SK-N-SH (cell line): ENCODE measurements around the gene DCST1. TPM values are rescaled to one million over a fixed set of nuclear protein-coding genes. Genes with fewer than 3 reads are reported as not detected.

ENCODE experiments used
- CTCF ChIA-PET: fragments of 300-600, 350-600 bp; formaldehyde crosslinking; extraction: SDS; loops from one replicate; lab custom pipeline; 2021; lab: Yijun Ruan, JAX
- POLR2A ChIA-PET: fragments of 350-600 bp; sonication (Branson Sonifier 250); formaldehyde crosslinking; extraction: SDS; loops from one replicate; lab custom pipeline; 2020; ENCODE audit warnings: antibody characterized with exemption, inconsistent platforms; lab: Yijun Ruan, JAX
- DNase-seq: peaks from one replicate; pipeline ENCODE4 v3.0.0; 2012
- H2AFZ ChIP-seq: fragments of 200-600 bp; sonication (generic); 2 replicates; pipeline ENCODE4 v1.8.1; 2016; ENCODE audit warnings: antibody characterized with exemption, mild to moderate bottlenecking, low read depth
- H3F3A ChIP-seq: fragments of 200-600 bp; sonication (generic); replicated peaks from 2 replicates; pipeline ENCODE3; 2016; ENCODE audit warnings: antibody characterized with exemption, mild to moderate bottlenecking; ENCODE audit not compliant: insufficient read depth
- H3K27ac ChIP-seq, 2 experiments: fragments of 200-500 bp in 1 of 2; fragments of 200-600 bp in 1 of 2; sonication (Bioruptor generic) in 1 of 2; sonication (generic), shearing (Covaris generic) in 1 of 2; 2 replicates each; pipeline versions ENCODE4 v1.5.1 to v1.6.1; 2014 to 2016; ENCODE audit warnings: low read depth in 2 of 2, inconsistent platforms in 1 of 2, low read length in 1 of 2, mild to moderate bottlenecking in 1 of 2, mixed read lengths in 1 of 2
- H3K27me3 ChIP-seq: fragments of 200-600 bp; sonication (generic), shearing (Covaris generic); 2 replicates; pipeline ENCODE4 v1.6.1; 2016; ENCODE audit warnings: mixed run types; ENCODE audit not compliant: insufficient read depth
- H3K36me3 ChIP-seq, 2 experiments: fragments of 200-500 bp in 1 of 2; fragments of 200-600 bp in 1 of 2; sonication (Bioruptor generic) in 1 of 2; sonication (generic) in 1 of 2; replicated peaks in 1 of 2; 2 replicates each; pipeline versions ENCODE3 to v1.5.1; 2014 to 2016; ENCODE audit warnings: low read length in 1 of 2, mild to moderate bottlenecking in 1 of 2; ENCODE audit not compliant: insufficient read depth in 2 of 2, control insufficient read depth in 1 of 2
- H3K4me1 ChIP-seq, 2 experiments: fragments of 200-500 bp in 1 of 2; fragments of 200-600 bp in 1 of 2; sonication (Bioruptor generic) in 1 of 2; sonication (generic), shearing (Covaris generic) in 1 of 2; 2 replicates each; pipeline versions ENCODE4 v1.5.1 to v1.6.1; 2014 to 2016; ENCODE audit warnings: low read depth in 1 of 2, low read length in 1 of 2, mixed run types in 1 of 2; ENCODE audit not compliant: insufficient read depth in 2 of 2, control insufficient read depth in 1 of 2
- H3K4me2 ChIP-seq: fragments of 200-600 bp; sonication (generic), shearing (Covaris generic); 2 replicates; pipeline ENCODE4 v1.6.1; 2017; ENCODE audit warnings: mixed run types
- H3K4me3 ChIP-seq, 2 experiments: fragments of 200-500 bp in 1 of 2; fragments of 200-600 bp in 1 of 2; sonication (Bioruptor generic) in 1 of 2; sonication (generic), shearing (Covaris generic) in 1 of 2; 2 replicates each; pipeline versions ENCODE4 v1.5.1 to v1.8.1; 2014 to 2016; ENCODE audit warnings: low read depth in 2 of 2, inconsistent platforms in 1 of 2, low read length in 1 of 2, mild to moderate bottlenecking in 1 of 2, mixed read lengths in 1 of 2, moderate library complexity in 1 of 2
- H3K79me2 ChIP-seq: fragments of 200-600 bp; sonication (generic); 2 replicates; pipeline ENCODE4 v1.8.1; 2017; ENCODE audit warnings: mild to moderate bottlenecking; ENCODE audit not compliant: insufficient read depth
- H3K9ac ChIP-seq: fragments of 200-600 bp; sonication (generic); 2 replicates; pipeline ENCODE4 v1.6.1; 2017; ENCODE audit warnings: mixed run types
- H3K9me2 ChIP-seq: fragments of 200-600 bp; sonication (generic); 2 replicates; pipeline ENCODE4 v1.6.1; 2017; ENCODE audit warnings: mixed run types
- H3K9me3 ChIP-seq: fragments of 200-600 bp; sonication (generic); 2 replicates; pipeline ENCODE4 v1.6.1; 2017; ENCODE audit warnings: mixed run types, mild to moderate bottlenecking, moderate library complexity
- H4K20me1 ChIP-seq: fragments of 200-600 bp; sonication (generic); 2 replicates; pipeline ENCODE4 v1.6.1; 2017; ENCODE audit warnings: mild to moderate bottlenecking, mixed run types; ENCODE audit not compliant: insufficient read depth
- CHD2 ChIP-seq: fragments of 150-350 bp; IDR thresholded peaks from 2 replicates; pipeline ENCODE4 v1.6.1; 2018; ENCODE audit warnings: low read length; ENCODE audit not compliant: partially characterized antibody
- CTCF ChIP-seq: fragments of 200-600 bp; sonication (generic); IDR thresholded peaks from 2 replicates; pipeline ENCODE4 v1.6.1; 2017; ENCODE audit warnings: antibody characterized with exemption, mild to moderate bottlenecking, moderate library complexity
- ELF1 ChIP-seq: IDR thresholded peaks from 2 replicates; pipeline ENCODE4 v1.4.0; 2012
- EP300 ChIP-seq, 2 experiments: IDR thresholded peaks; 2 replicates each; pipeline versions ENCODE4 v1.4.0 to v1.6.1; 2012; ENCODE audit warnings: borderline replicate concordance in 1 of 2, low read depth in 1 of 2, low read length in 1 of 2
- EZH2phosphoT487 ChIP-seq: fragments of 200-600 bp; sonication (generic); IDR thresholded peaks from 2 replicates; pipeline ENCODE4 v1.6.1; 2017; ENCODE audit warnings: low read depth, mixed run types, mild to moderate bottlenecking, antibody characterized with exemption, moderate library complexity, borderline replicate concordance
- FOXJ3 ChIP-seq: sonication (generic); formaldehyde crosslinking; IDR thresholded peaks from 2 replicates; pipeline ENCODE4 v1.5.1; 2020; ENCODE audit warnings: mild to moderate bottlenecking, missing genetic modification reagents
- MAX ChIP-seq: IDR thresholded peaks from 2 replicates; pipeline ENCODE4 v1.4.0; 2012; ENCODE audit warnings: low read depth
- MXI1 ChIP-seq: IDR thresholded peaks from 2 replicates; pipeline ENCODE4 v1.6.1; 2012; ENCODE audit warnings: mild to moderate bottlenecking, low read depth, low read length, improper control_type of control experiment
- PBX3 ChIP-seq: IDR thresholded peaks from 2 replicates; pipeline ENCODE4; 2012
- RAD21 ChIP-seq: IDR thresholded peaks from 2 replicates; pipeline ENCODE4 v1.6.1; 2012; ENCODE audit warnings: mild to moderate bottlenecking, low read length
- RCOR1 ChIP-seq: fragments of 150-350 bp; IDR thresholded peaks from 2 replicates; pipeline ENCODE4 v1.6.1; 2017; ENCODE audit warnings: antibody characterized with exemption, low read length
- TAF1 ChIP-seq: IDR thresholded peaks from 2 replicates; pipeline ENCODE4 v1.6.1; 2012; ENCODE audit warnings: low read depth, mild to moderate bottlenecking, low read length, moderate library complexity, borderline replicate concordance
- USF1 ChIP-seq: IDR thresholded peaks from 2 replicates; pipeline ENCODE4 v1.4.0; 2012; ENCODE audit warnings: low read depth, borderline replicate concordance
- WGBS: methylation state at CpG from one replicate; pipeline ENCODE4 v1.1.6; 2017; ENCODE audit warnings: low lambda C conversion rate; 5-methylcytosine and 5-hydroxymethylcytosine counted together
- polyA plus RNA-seq, 3 experiments: library from polyadenylated mRNA; depleted of rRNA; stranded (reverse); fragments of >200 nt; gene quantifications; 2 replicates each; pipeline ENCODE4 v1.2.3, GENCODE V29; 2012

The DCST1 gene
- polyA plus RNA-seq, 1 of the 3 experiments (the other 2 are of a cell fraction) = not detected

- H3K4me3 ChIP-seq = no peak overlapping the region
- H2AFZ ChIP-seq = no peak overlapping the region
- TF ChIP-seq PBX3 = no peak
- peak; percentile 37 for TF ChIP-seq RAD21
- no peak overlapping the region for H3K9ac ChIP-seq
- H3K4me2 ChIP-seq = no peak overlapping the region
- no peaks in the 10 kb centered on the region for H3K9me2 ChIP-seq
- POLR2A ChIA-PET = interaction anchor here (0.6 to 1.2 kb wide), 4 partner anchors 11 to 65 kb away, joined by 3 to 4 read pairs (median 3); no protein-coding TSS in a partner anchor
- no peaks in the 10 kb centered on the region for H3K27me3 ChIP-seq
- H3K9me3 ChIP-seq = no peaks in the 10 kb centered on the region
- H3F3A ChIP-seq = peaks cover 4% of the 10 kb centered on the region
- H3K27ac ChIP-seq = no peak overlapping the region
- H4K20me1 ChIP-seq = no peaks in the 10 kb centered on the region
- DNase-seq = no peak
- WGBS = 93% methylated on average over 13 of the region's 17 CpGs
- peaks cover 54% of the 10 kb centered on the region for H3K79me2 ChIP-seq
- H3K36me3 ChIP-seq = peaks cover 24 to 33% of the 10 kb centered on the region in 2 experiments
- CTCF ChIA-PET = interaction anchor here (0.6 to 37.5 kb wide), 11 partner anchors 10 to 103 kb away, joined by 3 to 640 read pairs (median 4); partner anchors contain the start of genes CKS1B, LENEP, PBXIP1 and PYGO2
- H3K4me1 ChIP-seq = peaks cover 0 to 26% of the 10 kb centered on the region in 2 experiments; a peak in 1 of 4 replicates
Observed at GRCh38 chr1:154988058-154988954, 45.3 kb upstream of the DCST1 start.

- Histone ChIP-seq H3K4me1 (peaks cover 0 to 28% of the 10 kb centered on the region in 2 experiments; a peak in 1 of 4 replicates), H2AFZ (no peak overlapping the region), H3K79me2 (peaks cover 44% of the 10 kb centered on the region), H3K27ac (no peak overlapping the region; a peak in 1 of 4 replicates), H3K36me3 (peaks cover 24 to 33% of the 10 kb centered on the region in 2 experiments), H3K9me2 (no peaks in the 10 kb centered on the region), H3K4me2 (no peak overlapping the region), H3K4me3 (no peak overlapping the region), H3K9ac (no peak overlapping the region), H4K20me1 (no peaks in the 10 kb centered on the region), H3K9me3 (no peaks in the 10 kb centered on the region), H3F3A (no peaks in the 10 kb centered on the region), H3K27me3 (no peaks in the 10 kb centered on the region)
- CTCF ChIA-PET = interaction anchor here (1.2 to 37.5 kb wide), 5 partner anchors 9 to 102 kb away, joined by 4 to 640 read pairs (median 10); partner anchors contain the start of genes CKS1B, LENEP and ZBTB7B
- WGBS = 66% methylated on average over 3 of the region's 3 CpGs
- DNase-seq = no peak
- POLR2A ChIA-PET = interaction anchor here (1.4 kb wide), 1 partner anchor 11 kb away, joined by 4 read pairs; no protein-coding TSS in a partner anchor
- TF ChIP-seq CHD2 = no peak
- TF ChIP-seq TAF1 = no peak
- TF ChIP-seq RCOR1 = no peak
- no peak for TF ChIP-seq CTCF
- no peak for TF ChIP-seq MXI1
- no peak for TF ChIP-seq EP300 (IDR thresholded peaks at IDR 0.05; ENCODE audit: borderline replicate concordance in 1 of 2, low read depth in 1 of 2, low read length in 1 of 2)
- TF ChIP-seq PBX3 = no peak
- no peak for TF ChIP-seq USF1
- no peak for TF ChIP-seq ELF1
- no peak for TF ChIP-seq FOXJ3
- TF ChIP-seq EZH2phosphoT487 = no peak
- no peak for TF ChIP-seq MAX
Observed at GRCh38 chr1:154989195-154989860, 44.3 kb upstream of the DCST1 start.
